Skin epidermis (tissue), 12 donors: ENCODE results near the gene PSMD8.
A peak's percentile ranks its signal among the peaks of the same experiment; 100 is the strongest.

Source experiments
- H3K27ac ChIP-seq, 21 experiments: fragments of 200-600 bp; sonication (generic) in 11 of 21; one replicate each; pipeline ENCODE4 v1.5.0; 2020; ENCODE audit warnings: mild to moderate bottlenecking in 3 of 21, inconsistent platforms in 2 of 21, moderate library complexity in 2 of 21
- H3K4me3 ChIP-seq, 7 experiments: fragments of 200-600 bp; sonication (generic) in 2 of 7; one replicate each; pipeline ENCODE4 v1.5.0; 2020; ENCODE audit warnings: inconsistent platforms in 2 of 7, mild to moderate bottlenecking in 2 of 7, moderate library complexity in 1 of 7

The PSMD8 gene

GRCh38 chr19:38385057-38385803 is 10.9 kb downstream of the PSMD8 start:
- Histone ChIP-seq H3K27ac (no peak overlapping the region), H3K4me3 (no peak overlapping the region)

DNA sequence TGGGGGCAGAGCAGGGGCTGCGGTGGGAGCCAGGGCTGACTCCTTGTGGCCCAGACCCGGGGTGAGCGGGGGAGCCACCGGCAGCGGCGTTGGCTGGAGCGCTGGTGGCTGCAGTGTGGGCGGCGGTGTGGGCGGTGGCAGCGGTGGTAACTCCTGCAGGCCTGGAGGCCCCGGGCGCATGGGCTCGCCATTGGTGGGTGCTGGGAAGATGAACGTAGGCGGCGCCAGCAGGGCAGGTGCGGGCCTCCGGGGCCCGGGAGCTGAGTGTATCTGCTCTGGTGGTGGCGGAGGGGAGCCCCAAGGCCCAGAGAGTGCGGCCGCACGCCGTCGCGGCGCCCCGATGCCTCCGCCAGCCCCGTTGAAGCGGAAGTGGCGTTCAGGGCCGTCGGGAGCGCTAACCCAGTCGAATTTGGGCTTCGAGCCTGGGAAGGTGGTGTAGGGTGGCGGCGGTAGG is 11.5 kb downstream of the PSMD8 start:
- no peak overlapping the region for H3K27ac ChIP-seq
- no peak overlapping the region for H3K4me3 ChIP-seq

- H3K4me3 ChIP-seq: peak overlapping the region in 3 of 7 experiments; percentile 39 to 54 (median 51)
Measured at GRCh38 chr19:38386300-38386970, 12.1 kb downstream of the PSMD8 start.

GRCh38 chr19:38386971-38387549 is 12.7 kb downstream of the PSMD8 start:
- Histone ChIP-seq H3K4me3 (peak overlapping the region; percentile 26 to 54 (median 42)), H3K27ac (peak overlapping the region in 7 of 21 experiments; percentile 6 to 70 (median 43))

More at GRCh38 chr19:38386300-38386970, 12.1 kb downstream of the PSMD8 start:
- peak overlapping the region in 3 of 21 experiments; percentile 6 to 70 (median 40) for H3K27ac ChIP-seq

- peak within 1 kb of the TSS; percentile 26 to 54 (median 42) for H3K4me3 ChIP-seq
- peak within 1 kb of the TSS in 17 of 21 experiments; percentile 26 to 78 (median 54) for H3K27ac ChIP-seq
Measured at GRCh38 chr19:38387550-38388348, 13.4 kb downstream of the PSMD8 start, which contains the start of gene GGN. GGN (minus strand) TSS chr19:38388034; CDS start chr19:38387261, 773 bp downstream.

DNA sequence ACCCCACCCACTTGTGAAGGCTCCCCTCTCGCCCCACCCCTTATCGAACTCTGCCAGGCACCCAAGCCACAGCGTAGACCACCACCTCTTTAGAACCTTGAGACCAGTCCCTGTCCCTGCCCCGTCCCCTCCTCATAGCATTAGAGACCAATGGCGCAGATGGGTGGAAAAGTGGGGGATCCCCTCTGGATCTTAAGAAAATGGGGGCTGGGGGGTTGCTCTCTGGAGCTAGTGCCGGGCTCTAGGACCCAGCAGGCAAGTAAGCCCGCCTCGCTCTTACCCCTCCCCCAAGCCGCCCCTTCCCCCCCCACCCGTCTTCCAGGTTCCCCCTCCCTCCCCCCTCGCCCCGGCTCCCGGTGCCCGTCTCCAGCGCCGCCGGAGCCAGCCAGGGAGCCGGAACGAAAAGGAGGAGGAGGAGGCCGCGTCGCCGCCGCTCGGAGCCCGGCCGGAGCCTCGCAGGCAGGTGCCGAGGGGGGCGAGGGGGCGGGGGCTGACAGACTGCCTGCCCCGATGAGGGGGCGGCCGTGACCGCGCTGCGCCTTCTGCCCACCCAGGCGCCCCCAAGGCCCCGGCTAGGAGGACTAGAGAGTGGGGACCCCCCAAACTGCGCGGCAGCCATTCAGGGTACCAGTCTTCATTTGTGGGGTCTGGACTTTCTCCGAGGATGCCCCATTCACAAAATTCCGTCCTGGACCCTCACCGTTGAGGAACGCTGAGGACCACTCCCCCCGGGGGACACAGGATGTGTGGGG is 14.2 kb downstream of the PSMD8 start, which contains the start of gene SPRED3:
SPRED3 (plus strand) TSS at position 349 of the 752 bp plus-strand sequence. CDS start 1,606 bp downstream, outside the sequence.
- Histone ChIP-seq H3K27ac (peak within 1 kb of the TSS in 17 of 21 experiments; percentile 26 to 78 (median 54)), H3K4me3 (peak within 1 kb of the TSS; percentile 26 to 54 (median 42))

DNA sequence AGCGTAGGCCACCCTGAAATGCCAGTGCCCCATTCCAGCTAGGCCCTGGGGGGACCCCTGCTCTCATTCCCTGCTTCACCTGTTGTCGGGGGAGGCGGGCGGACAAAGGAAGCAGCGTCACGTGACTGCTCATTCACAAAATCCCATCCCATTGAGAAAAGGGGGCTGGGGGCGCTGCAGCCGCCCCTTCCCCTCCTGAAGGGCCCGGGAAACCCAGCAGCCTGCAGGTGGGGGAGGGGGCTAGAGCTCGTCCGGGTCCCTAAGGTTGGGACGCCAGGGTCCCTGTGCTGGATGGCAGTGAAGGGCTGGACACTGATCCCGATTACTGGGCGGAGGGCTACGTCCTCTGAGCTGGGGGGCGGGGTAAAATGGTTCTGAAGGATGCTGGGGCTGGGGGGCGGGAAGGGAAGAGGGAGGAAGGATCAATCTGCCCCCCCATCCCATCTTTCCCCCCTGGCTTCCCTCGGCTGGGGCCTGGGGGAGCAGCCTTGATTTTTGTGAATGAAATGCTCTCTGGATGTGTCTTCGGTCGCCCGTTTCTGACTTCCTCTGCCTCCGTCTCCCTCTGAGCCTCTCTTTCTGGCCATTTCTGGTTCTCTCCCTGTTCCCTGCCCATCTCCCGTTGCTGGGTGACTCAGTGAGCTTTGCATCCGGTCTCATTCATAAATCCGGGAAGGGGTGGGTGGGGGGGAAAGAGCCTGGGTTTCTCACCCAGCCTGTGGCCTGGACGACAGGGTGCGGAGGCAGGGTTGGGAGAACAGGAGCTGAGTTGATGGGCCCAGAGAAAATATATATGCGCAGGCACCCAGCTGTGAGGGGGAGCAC is 14.9 kb downstream of the PSMD8 start:
- Histone ChIP-seq H3K27ac (peak overlapping the region in 16 of 21 experiments; percentile 19 to 78 (median 53)), H3K4me3 (peak overlapping the region; percentile 26 to 54 (median 42))

GRCh38 chr19:38389957-38390924 is 15.9 kb downstream of the PSMD8 start:
- peak overlapping the region in 5 of 21 experiments; percentile 19 to 78 (median 65) for H3K27ac ChIP-seq
- no peak overlapping the region for H3K4me3 ChIP-seq

- H3K27ac ChIP-seq: no peak overlapping the region
- H3K4me3 ChIP-seq: no peak overlapping the region
Measured at GRCh38 chr19:38391911-38392464, 17.6 kb downstream of the PSMD8 start.

DNA sequence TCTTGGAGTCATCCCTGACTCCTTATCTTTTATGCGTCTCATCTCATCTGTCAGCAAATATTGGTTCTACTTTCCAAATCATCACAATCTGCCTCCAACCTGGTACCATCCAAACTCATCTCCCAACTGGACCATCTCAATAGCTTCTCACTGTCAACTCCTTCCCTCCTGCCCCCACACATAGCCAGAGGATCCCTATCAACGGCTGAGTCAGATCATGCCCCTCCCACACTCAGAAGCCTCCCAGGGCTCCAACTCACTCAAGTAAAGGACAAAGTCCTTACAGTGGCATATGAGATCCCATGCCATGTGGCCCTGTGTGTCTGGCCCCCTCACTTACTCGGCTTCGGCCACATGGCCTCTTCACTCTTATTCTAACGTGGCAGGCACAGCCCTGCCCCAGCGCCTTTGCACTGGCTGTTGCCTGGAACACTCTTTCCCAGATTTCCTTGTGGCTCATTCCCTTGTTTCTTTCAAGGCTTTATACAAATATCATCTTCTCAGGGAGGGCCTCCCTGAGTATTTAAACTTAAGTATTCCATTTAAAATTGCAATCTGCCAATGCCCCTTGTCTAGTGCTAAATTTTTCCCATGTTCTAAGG is 18.4 kb downstream of the PSMD8 start:
- no peak overlapping the region for H3K4me3 ChIP-seq
- H3K27ac ChIP-seq: no peak overlapping the region

DNA sequence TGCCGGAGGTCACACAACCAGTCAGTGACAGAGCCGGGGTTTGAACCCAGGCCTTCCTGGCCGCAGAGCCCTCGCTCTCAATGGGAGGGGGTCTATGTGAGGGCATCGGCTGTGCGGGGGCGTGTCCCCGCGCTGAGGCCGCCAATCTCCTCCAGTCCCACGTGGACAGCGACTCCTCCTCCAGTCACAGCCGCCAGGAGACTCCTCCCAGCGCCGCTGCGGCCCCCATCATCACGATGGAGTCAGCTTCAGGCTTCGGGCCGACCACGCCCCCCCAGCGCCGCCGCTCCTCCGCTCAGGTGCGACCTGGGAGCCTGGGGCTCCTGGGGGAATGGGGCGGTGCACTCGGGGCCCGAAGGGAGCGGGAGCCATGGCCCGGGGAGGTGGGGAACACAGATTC is 20.1 kb downstream of the PSMD8 start:
- Histone ChIP-seq H3K4me3 (peak overlapping the region in 6 of 7 experiments; percentile 7 to 53 (median 38)), H3K27ac (peak overlapping the region in 5 of 21 experiments; percentile 72 to 80 (median 74))

- Histone ChIP-seq H3K27ac (peak overlapping the region; percentile 26 to 86 (median 73)), H3K4me3 (peak overlapping the region; percentile 25 to 53 (median 38))
Measured at GRCh38 chr19:38395381-38396114, 21.2 kb downstream of the PSMD8 start.

DNA sequence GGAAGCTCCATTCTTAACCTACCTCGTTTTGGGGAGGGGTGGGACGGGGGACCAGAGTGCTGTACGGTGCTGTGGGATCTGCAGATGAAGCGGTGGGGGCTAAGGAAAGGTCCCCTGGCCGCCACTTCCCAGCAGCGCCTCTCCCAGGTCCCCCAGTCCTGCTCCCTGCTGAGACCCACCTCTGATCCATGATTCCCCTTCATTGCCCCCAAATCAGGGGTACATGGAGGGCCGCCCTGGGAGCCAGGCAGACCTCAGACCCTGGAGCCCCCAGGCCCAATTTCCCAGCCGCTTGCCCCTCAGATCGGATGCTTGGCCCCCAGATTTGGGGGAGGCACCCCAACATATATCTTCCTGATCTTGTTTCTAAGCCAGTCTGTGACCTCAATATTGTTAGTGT is 24.7 kb downstream of the PSMD8 start:
- Histone ChIP-seq H3K4me3 (no peak overlapping the region), H3K27ac (no peak overlapping the region)

DNA sequence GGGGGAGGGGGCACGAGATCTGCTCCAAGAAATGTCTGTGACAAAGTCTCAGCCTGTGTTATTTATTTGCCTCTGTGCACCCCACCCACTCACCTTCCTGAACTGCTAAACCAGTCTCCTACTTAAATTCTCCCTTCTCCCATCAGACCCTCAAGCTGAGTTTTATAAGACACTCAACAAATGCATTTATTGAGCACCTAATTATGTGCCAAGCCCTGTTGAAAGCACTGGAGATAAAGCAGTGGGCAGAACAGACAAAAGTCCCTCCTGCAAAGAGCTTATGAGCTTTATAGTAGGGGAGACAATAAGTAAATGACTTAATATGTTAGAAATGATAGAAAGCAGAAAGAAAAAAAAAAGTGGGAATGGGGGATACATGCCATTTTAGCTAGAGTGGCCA is 25.2 kb downstream of the PSMD8 start:
- Histone ChIP-seq H3K4me3 (no peak overlapping the region), H3K27ac (no peak overlapping the region)

DNA sequence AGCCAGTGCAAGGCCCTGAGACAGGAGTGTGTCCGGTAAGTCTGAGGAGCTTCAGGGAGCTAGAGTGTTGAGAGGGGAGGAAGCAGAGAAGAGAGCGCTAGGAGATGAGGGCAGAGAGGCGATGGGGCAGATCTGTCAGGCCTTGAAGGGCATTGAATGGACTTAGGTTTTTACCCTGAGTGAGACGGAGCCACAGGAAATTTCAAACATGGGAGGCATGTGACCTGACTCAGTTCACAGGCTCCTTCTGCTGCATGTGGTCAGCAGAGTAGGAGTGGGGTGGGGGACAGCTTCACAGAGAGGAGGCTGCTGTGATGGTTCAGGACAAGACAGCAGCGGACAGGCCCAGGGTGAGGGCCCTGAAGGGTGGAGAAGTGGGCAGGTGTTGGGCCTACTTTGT is 26.0 kb downstream of the PSMD8 start:
- Histone ChIP-seq H3K27ac (no peak overlapping the region), H3K4me3 (no peak overlapping the region)
